GM11168 (cell line): ENCODE results near the gene CLIP1.
"Not testable (repeated sequence)": the region's sequence is repeated elsewhere in the genome, so short reads cannot be mapped to it uniquely, and the experiment has no call there.

Source experiments
- in situ Hi-C: fragments of 300-500 bp; cut with MboI; formaldehyde crosslinking; loops from one replicate; pipeline ENCODE4 v1.12.0; 2022; ENCODE audit warnings: low sequenced_read_pairs; ENCODE audit not compliant: unreplicated experiment

Gene CLIP1

GRCh38 chr12:122363782-122364181 is 58.7 kb downstream of the CLIP1 start:
- in situ Hi-C loops = no loop called here

DNA sequence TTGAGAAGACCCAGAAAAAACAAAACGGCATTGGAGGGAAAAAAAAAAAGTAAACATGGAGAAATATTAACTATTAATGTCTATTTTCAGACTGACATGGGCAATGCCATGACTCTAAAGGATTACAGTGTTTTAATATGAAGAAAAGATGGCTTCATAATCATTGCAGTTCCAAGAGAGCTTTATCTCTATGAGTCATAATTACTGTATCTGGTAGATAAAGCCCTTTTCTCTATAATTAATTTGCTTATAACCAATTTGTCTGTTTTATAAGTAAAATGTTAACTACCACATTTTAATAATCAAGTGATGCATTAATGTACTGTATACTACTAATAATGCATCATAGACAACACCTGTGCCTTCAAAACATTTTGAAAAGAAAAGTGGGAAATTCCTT is 59.7 kb downstream of the CLIP1 start:
- in situ Hi-C loops = no loop called here

DNA sequence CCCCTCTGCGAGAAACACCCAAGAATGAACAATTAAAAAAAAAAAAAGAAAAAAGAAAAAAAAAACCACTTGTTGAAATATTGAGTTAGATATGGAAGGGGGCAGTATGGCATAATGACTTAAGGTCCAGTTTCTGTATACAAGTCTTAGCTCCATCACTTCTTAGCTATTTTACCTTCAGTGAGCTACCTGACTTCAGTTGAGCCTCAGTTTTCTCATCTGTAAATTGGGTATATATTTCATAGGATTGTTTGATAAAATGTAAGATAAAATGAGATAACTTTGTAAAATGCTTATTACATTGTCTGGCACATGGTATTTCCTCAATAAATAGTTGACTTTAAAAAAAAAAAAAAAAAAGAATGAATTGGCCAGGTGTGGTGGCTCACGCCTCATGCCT is 64.1 kb downstream of the CLIP1 start:
- in situ Hi-C loops = not testable (repeated sequence)

- in situ Hi-C loops = not testable (repeated sequence)
These were observed 64.9 kb downstream of the CLIP1 start for GRCh38 chr12:122357536-122357935.

GRCh38 chr12:122356991-122357390 is 65.5 kb downstream of the CLIP1 start:
- in situ Hi-C loops = not testable (repeated sequence)

DNA sequence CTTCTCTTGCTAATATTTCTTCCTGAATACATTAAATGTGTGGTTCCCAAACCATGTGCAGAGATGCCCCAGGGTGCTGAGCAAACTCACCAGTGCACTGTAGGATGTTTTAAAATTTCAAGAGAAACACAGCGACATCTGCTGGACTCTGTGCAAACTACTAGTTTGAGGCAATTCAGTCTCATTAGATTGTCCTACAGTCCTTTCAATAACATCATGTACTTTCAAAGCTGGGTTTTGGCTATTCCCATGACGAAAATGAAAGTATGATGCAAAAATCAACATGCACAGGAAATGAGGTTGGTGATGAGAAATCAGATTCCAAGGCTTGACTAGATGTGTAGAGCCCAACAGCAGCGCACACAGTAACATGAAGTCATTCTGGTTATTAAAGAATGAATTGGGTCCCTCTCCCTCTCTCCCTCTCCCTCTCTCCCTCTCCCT is 66.3 kb downstream of the CLIP1 start:
- in situ Hi-C loops = no loop called here

DNA sequence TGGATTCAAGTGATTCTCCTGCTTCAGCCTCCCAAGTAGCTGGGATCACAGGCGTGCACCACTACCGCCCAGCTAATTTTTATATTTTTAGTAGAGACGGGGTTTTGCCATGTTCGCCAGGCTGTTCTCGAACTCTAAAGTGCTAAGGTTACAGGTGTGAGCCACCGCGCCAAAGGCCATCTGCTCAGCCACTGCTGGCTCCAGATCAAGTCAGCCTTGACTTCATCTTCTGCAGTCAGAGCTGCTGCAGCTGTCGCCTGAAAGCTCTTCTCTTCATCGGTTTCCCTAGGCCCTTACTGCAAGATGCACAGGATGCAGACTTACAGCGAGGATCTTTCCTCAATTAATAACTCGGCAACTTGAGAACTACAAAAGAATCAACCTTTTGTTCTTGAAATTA is 66.8 kb downstream of the CLIP1 start:
- in situ Hi-C loops = no loop called here

- in situ Hi-C loops = no loop called here
These were observed 67.4 kb downstream of the CLIP1 start for GRCh38 chr12:122354958-122355641.

GRCh38 chr12:122352394-122352793 is 70.1 kb downstream of the CLIP1 start:
- in situ Hi-C loops = no loop called here

DNA sequence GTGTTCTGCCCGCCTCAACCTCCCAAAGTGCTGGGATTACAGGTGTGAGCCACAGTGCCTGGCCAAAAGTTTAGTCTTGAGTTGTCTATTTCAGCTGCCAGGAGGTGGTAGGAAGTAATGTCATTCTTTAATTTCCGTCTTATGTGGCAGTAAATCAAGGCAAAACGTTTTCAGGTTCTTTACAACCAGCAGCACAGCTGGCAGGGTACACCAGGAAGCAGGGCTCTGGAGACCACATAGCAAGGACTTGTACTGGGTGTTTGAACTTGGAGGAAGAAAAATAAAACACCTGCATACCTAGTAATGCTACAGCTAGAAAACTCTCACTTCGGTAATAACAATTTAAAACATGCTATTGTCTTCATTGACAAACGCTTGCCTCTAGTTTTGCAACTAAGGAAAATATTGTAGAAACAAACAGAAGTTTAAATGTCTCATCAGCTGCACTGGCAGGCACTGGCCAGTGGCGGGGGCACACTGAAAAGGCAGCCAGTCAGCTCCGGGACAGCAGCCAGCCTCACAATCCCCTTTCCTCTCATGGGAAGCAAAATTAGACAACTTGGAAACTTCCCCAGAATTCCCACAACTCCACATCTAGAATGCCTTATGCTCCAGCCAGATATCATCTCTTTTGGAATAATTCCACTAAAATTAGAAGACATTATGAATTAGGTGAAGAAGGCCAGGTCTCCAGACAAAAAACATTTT is 72.2 kb downstream of the CLIP1 start:
- in situ Hi-C loops = no loop called here

DNA sequence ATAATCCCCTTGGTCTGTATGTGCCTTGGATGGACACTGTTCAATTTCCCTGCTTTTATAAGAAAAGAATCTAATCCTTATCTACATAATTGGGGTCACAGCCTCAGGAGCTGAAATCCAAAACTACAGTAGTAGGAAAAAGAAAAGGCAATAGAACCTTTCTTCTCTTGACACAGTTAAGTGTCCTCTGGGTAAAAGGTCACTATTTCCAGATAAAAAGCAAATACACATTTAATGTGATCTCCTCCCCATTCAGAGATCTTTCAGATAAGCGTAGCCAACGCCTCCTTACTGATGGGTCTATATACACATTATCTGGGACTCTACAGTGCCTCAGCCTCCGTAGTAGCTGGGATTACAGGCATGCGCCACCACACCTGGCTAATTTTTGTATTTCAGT is 73.4 kb downstream of the CLIP1 start:
- in situ Hi-C loops = no loop called here

DNA sequence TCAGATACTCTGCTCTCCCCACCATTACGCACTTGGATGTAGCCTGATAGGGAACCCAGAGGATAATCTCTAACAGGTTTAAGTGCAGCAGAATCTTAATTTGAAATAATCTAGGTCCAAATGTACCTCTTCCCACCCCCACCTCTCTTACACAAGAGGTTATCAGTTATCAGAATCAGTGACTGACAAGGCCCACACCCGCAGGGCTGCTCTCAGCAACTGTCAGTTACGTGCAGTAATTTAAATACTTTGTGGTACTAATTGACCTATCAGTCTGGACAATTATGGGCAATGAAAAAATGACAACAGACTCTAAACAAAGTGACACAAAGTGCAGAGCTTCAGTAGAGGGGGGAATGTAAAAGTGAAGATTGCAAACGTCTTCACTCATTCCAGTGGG is 74.0 kb downstream of the CLIP1 start:
- in situ Hi-C loops = no loop called here

- in situ Hi-C loops = no loop called here
These were observed 76.4 kb downstream of the CLIP1 start for GRCh38 chr12:122346054-122346453.

- in situ Hi-C loops = no loop called here
These were observed 77.4 kb downstream of the CLIP1 start for GRCh38 chr12:122345042-122345441.

DNA sequence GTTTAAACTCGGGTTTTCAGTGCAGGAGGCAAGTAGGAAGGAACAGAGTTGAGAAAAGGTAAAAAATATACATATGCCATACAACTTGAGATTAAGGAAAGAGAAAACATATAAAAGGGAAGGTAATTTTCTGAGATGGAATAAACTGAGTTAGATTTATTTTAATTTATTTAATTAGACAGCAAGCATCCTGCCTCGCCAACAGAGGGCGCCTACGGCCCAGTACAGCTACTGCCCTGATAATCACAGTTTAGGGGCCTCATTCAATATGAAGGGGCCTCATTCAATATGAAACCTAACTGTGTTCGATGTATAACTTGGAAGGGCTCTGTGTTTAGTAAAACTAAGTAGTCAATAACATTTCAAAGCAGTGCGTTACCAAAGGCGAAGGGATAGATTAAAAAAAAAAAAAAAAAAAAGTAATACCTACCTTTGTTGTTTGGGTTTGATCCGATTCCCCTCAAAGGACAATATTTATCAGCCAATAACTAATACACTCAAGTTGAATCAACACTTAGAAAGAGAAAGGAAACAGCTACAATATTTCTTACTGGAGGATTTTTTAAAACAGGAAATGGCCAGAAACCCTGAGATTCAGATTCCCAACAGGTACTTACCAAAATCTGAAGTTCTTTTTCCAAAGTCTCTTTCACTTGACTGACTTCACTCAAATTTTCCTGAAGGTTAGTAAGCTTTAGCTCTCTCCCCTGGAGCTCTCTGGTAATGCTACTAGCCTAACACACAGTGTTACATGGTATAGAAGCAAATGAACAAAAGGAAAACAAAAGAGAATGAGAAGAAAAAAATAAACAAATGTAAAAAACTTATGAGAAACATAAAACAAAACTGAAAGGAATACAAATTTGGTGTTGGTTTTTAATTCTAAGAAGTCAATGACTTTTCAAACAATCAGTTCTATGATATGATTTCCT is 86.2 kb downstream of the CLIP1 start:
- in situ Hi-C loops = no loop called here

DNA sequence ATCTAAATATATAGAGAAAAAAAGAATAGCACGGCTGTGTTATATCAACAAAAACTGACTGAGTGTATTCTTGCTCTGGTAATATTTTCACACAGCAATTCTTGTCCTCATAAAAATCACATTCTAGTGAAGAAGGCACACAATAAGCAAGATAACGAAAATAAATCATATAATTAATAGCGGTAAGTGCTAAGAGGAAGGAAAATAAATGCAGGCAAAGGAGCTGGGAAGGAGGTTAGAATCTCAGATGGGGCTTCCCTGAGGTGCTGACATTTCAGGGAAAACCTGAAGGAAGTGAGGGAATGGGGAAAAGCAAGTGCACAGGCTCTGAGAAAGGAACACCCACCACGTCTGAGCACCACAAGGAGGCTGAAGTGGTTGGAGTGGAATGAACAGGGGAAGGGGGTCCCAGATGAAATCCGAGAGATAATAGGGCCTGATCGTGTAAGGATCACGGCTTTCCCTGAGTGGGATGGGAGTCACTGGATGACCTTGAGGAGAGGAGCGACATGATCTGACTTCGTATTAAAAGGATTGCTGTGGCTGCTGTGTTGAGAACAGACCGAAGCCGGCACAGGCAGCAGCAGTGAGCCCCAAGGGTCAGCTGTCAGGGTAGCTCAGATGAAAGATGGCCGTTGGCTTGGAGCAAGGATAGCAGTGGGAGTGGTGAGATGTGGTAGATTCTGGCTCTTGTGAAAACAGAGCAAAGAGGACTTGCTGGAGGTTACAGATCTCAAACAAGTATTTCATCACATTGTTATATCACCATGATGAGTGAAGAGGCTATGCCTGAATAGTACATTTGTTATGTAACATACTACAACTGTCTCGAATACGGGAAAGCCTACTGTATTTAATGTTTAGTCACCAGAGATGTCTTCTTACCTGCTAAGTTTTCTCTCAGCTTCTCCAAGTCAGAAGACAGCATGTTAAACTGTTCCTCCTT is 89.1 kb downstream of the CLIP1 start:
- in situ Hi-C loops = no loop called here

DNA sequence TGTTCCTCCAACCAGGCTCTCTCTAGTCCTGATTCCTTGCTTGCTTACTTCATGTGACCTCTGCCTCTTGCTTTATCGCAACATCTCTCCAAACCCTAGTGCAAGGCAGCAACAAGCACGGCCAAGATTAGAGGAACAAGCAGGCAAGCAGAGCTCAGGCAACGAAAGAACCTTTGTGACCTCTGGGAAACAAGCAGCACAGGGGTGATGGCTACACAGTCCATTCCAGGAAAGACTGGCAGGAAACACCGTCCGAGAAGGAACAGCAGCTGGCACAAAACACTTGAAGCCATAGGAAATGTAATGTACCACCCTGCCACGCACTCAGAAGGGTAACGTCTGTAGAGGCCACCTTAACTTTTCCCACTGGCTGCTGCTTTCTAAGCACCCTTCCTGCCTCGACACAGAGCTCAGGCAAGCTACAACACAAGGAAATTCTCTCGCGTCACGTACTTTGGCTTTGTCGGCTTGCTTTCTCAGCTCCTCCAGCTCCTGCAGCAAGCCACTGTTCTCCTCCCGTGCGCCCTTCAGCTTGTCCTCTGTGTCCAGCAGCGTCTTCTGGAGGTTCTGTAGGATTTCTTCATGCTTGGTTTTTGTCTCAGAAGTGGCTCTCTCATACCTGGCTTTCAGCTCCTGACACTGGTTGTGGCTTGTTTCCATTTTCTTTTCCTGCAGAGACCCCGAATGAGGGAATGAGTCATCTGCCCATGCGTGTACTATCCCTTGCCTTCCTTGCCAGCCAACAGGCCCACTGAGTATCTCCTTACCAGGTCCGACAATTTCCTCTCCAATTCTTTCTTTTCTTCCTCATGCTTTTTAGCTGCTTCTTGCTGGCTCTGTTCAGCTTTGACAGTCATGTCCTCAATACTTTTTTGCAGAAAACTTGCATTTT is 94.7 kb downstream of the CLIP1 start:
- in situ Hi-C loops = no loop called here

DNA sequence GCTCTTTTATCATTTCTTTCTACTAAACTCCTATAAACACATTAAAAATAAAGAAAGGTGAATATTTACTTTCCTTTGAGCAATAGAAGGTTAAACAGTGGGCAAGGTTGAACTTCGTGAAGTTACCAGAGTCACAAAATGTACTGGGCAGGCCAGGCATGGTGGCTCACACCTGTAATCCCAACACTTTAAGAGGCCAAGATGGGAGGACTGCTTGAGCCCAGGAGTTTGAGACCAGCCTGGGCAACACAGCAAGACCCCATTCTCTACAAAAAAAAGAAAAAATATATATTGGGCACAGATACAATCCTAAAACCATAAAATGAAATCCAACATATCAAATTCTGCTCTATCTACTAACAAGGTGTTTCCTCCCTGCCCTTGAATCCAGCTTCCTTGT is 95.5 kb downstream of the CLIP1 start:
- in situ Hi-C loops = no loop called here

GRCh38 chr12:122326586-122326985 is 95.9 kb downstream of the CLIP1 start:
- in situ Hi-C loops = no loop called here
